GM23338 (cell line): Measurements from ENCODE around the gene MASP2.

Source experiments
- CREB1 ChIP-seq: fragments of 250-450 bp; sonication (Bioruptor Pico); IDR thresholded peaks from 2 replicates; pipeline ENCODE4 v1.5.0; 2020; ENCODE audit warnings: low read depth, mild to moderate bottlenecking, moderate library complexity
- CTCF ChIP-seq, 2 experiments: fragments of 200-600 bp in 1 of 2; sonication (generic) in 1 of 2; conservative IDR thresholded peaks; 2 replicates each; pipeline versions ENCODE4 v1.5.1 to v1.6.1; 2016 to 2017; ENCODE audit warnings: antibody characterized with exemption in 2 of 2, low read depth in 2 of 2, mild to moderate bottlenecking in 2 of 2, moderate library complexity in 1 of 2
- EZH2 ChIP-seq: fragments of 200-600 bp; sonication (generic); IDR thresholded peaks from one replicate; pipeline ENCODE4 v1.8.0; 2017; ENCODE audit warnings: antibody characterized with exemption, mild to moderate bottlenecking, low read depth; ENCODE audit not compliant: unreplicated experiment
- EZH2phosphoT487 ChIP-seq: fragments of 200-600 bp; sonication (generic); IDR thresholded peaks from one replicate; pipeline ENCODE4 v1.8.1; 2018; ENCODE audit warnings: antibody characterized with exemption; ENCODE audit not compliant: unreplicated experiment
- JUNB ChIP-seq: IDR thresholded peaks from one replicate; pipeline ENCODE4 v1.6.1; 2016; ENCODE audit warnings: antibody characterized with exemption; ENCODE audit not compliant: unreplicated experiment
- POLR2AphosphoS5 ChIP-seq: IDR thresholded peaks from 2 replicates; pipeline ENCODE4 v1.6.1; 2016; ENCODE audit warnings: antibody characterized with exemption, low read depth
- REST ChIP-seq: IDR thresholded peaks from one replicate; pipeline ENCODE4 v1.6.1; 2018; ENCODE audit warnings: antibody characterized with exemption; ENCODE audit not compliant: unreplicated experiment
- STAT1 ChIP-seq: IDR thresholded peaks from one replicate; pipeline ENCODE4 v1.6.1; 2016; ENCODE audit warnings: antibody characterized with exemption; ENCODE audit not compliant: unreplicated experiment
- ZNF114 ChIP-seq: fragments of 250-450 bp; sonication (Bioruptor Pico); IDR thresholded peaks from 2 replicates; pipeline ENCODE4 v1.5.0; 2020; ENCODE audit warnings: mild to moderate bottlenecking, moderate library complexity

GRCh38 chr1:11042065-11042464, 5.0 kb downstream of the MASP2 start:
- TF ChIP-seq CTCF (conservative IDR thresholded peaks at IDR 0.05; ENCODE audit: low read depth in 2 of 2) (no peak), EZH2 (no peak), ZNF114 (CRISPR knock-in tag) (no peak), EZH2phosphoT487 (no peak), POLR2AphosphoS5 (no peak), CREB1 (CRISPR knock-in tag) (no peak), JUNB (no peak), REST (no peak), STAT1 (no peak)
